SK-N-SH treated with all-trans-retinoic acid at 6 μM for 48 hours (cell line): ENCODE data around the gene TES.

ENCODE experiments used
- ATAC-seq: fragments of 200-7000 bp; cut with Tn5 transposase; 3 replicates; pipeline ENCODE4 v1.9.1; 2020; ENCODE audit warnings: mild to moderate bottlenecking, moderate library complexity
- ARNTL ChIP-seq: fragments of 450-650 bp; formaldehyde crosslinking; IDR thresholded peaks from 2 replicates; pipeline ENCODE4 v1.5.0; 2020; ENCODE audit warnings: low read depth, mild to moderate bottlenecking, moderate library complexity, borderline replicate concordance
- BACH2 ChIP-seq: fragments of 250-450 bp; sonication (Bioruptor Pico); IDR thresholded peaks from 2 replicates; pipeline ENCODE4 v1.9.0; 2021; ENCODE audit warnings: mild to moderate bottlenecking, borderline replicate concordance
- CREB5 ChIP-seq: fragments of 250-450 bp; sonication (Bioruptor Pico); IDR thresholded peaks from 2 replicates; pipeline ENCODE4 v1.5.1; 2020; ENCODE audit warnings: low read depth, mild to moderate bottlenecking, moderate library complexity
- CSDC2 ChIP-seq: fragments of 250-450 bp; sonication (Bioruptor Pico); IDR thresholded peaks from 2 replicates; pipeline ENCODE4 v1.5.0; 2020; ENCODE audit warnings: mild to moderate bottlenecking, moderate library complexity
- CSRNP3 ChIP-seq: fragments of 250-450 bp; sonication (Bioruptor Pico); IDR thresholded peaks from 2 replicates; pipeline ENCODE4 v1.5.1; 2021; ENCODE audit warnings: mild to moderate bottlenecking, moderate library complexity
- ESRRG ChIP-seq: fragments of 250-450 bp; sonication (Bioruptor Pico); IDR thresholded peaks from 2 replicates; pipeline ENCODE4 v1.6.1; 2021; ENCODE audit warnings: mild to moderate bottlenecking
- GLIS3 ChIP-seq: fragments of 250-450 bp; sonication (Bioruptor Pico); IDR thresholded peaks from 2 replicates; pipeline ENCODE4 v1.5.0; 2020; ENCODE audit warnings: mild to moderate bottlenecking, moderate library complexity
- ISL1 ChIP-seq: fragments of 250-450 bp; sonication (Bioruptor Pico); IDR thresholded peaks from 2 replicates; pipeline ENCODE4 v2.1.2; 2022; ENCODE audit warnings: mild to moderate bottlenecking, moderate library complexity
- OSR1 ChIP-seq: fragments of 250-450 bp; sonication (Bioruptor Pico); IDR thresholded peaks from 2 replicates; pipeline ENCODE4 v1.8.0; 2022; ENCODE audit warnings: moderate library complexity, mild to moderate bottlenecking, inconsistent platforms
- POU6F1 ChIP-seq: fragments of 250-450 bp; sonication (Bioruptor Pico); IDR thresholded peaks from 2 replicates; pipeline ENCODE4 v1.8.0; 2021; ENCODE audit warnings: low read depth, mild to moderate bottlenecking, moderate library complexity, borderline replicate concordance
- PPARA ChIP-seq: fragments of 250-450 bp; sonication (Bioruptor Pico); IDR thresholded peaks from 2 replicates; pipeline ENCODE4 v1.5.0; 2020; ENCODE audit warnings: mild to moderate bottlenecking, borderline replicate concordance
- RARB ChIP-seq: fragments of 250-450 bp; sonication (Bioruptor Pico); IDR thresholded peaks from 2 replicates; pipeline ENCODE4 v1.8.0; 2021; ENCODE audit warnings: mild to moderate bottlenecking, moderate library complexity
- SNAI2 ChIP-seq: fragments of 250-450 bp; sonication (Bioruptor Pico); IDR thresholded peaks from 2 replicates; pipeline ENCODE4 v1.5.0; 2020; ENCODE audit warnings: mild to moderate bottlenecking, moderate library complexity
- TOX ChIP-seq: fragments of 250-450 bp; sonication (Bioruptor Pico); IDR thresholded peaks from 2 replicates; pipeline ENCODE4 v1.8.0; 2021; ENCODE audit warnings: mild to moderate bottlenecking, moderate library complexity, borderline replicate concordance
- ZC3H10 ChIP-seq: fragments of 250-450 bp; sonication (Bioruptor Pico); IDR thresholded peaks from 2 replicates; pipeline ENCODE4 v1.5.1; 2021; ENCODE audit warnings: mild to moderate bottlenecking, moderate library complexity
- ZFP30 ChIP-seq: fragments of 450-650 bp; formaldehyde crosslinking; IDR thresholded peaks from 2 replicates; pipeline ENCODE4 v1.5.0; 2022; ENCODE audit warnings: mild to moderate bottlenecking, moderate library complexity
- ZNF565 ChIP-seq: fragments of 450-650 bp; formaldehyde crosslinking; conservative IDR thresholded peaks from 2 replicates; pipeline ENCODE4 v1.5.0; 2020; ENCODE audit warnings: low read depth, mild to moderate bottlenecking, moderate library complexity
- ZNF70 ChIP-seq: fragments of 450-650 bp; formaldehyde crosslinking; IDR thresholded peaks from 2 replicates; pipeline ENCODE4 v1.5.0; 2020; ENCODE audit warnings: mild to moderate bottlenecking, moderate library complexity
- ZNF8 ChIP-seq: fragments of 450-650 bp; formaldehyde crosslinking; IDR thresholded peaks from 2 replicates; pipeline ENCODE4 v1.5.0; 2020; ENCODE audit warnings: mild to moderate bottlenecking, moderate library complexity
- TF ChIP-seq, protein P1 (sequence below): fragments of 250-450 bp; sonication (Bioruptor Pico); IDR thresholded peaks from 2 replicates; pipeline ENCODE4 v1.5.0; 2020; ENCODE audit warnings: mild to moderate bottlenecking, moderate library complexity

TES gene

DNA sequence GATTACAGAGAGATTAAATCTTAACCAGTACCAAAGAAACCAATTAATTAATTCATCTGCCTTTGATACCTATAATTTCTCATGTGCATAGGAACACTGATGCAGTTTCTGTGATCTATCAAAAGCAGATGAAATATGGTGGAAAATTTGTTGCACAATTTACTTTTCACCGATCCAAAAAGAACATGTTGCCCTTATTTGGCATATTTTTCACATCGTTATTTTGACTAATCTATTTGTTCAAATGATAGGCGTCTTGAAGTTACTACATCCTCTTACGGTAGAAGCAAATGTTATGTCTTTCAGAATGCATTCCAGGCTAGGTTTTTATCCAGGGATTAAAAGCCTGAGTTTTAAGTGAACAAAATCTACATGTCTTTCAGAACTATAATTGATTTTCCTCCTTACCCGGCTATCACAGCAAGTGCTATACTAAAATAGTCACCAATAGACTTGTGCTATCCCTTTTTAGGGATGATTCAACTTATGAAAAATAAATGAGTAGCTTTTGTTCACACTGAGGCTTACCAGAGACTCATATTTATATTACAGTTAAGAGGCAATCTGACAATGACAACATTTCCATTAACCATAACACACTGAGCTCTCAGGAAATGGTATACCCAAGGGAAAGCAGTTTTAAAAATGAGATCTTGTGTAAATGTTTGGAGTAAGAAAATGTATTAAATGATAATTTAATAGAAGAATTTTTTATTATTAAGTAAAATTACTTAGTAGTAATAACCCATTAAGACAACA lies 16.8 kb upstream of the TES start:
- no peak for ATAC-seq
- no peak for TF ChIP-seq ZNF8

DNA sequence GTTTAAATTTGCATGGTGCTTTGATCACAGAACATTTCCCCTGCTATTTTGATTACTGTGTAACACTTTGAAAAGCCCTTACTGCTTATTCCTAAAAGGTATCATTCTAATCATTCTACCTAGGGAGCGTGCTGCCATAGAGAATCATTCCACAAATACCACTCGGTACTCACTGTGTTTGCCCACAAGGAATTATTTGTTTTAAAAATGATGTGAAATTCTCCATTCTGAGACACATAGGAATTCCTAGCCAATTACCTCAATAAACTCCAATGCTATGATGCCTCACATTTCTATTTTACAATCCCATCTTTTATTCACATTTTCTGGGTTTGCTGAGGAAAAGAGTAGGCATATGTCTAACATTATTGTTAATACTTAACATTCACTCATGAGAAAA lies 16.2 kb upstream of the TES start:
- no peak for TF ChIP-seq ZNF70 (CRISPR knock-in tag)
- no peak for TF ChIP-seq BACH2
- no peak for TF ChIP-seq CSDC2 (CRISPR knock-in tag)
- TF ChIP-seq, all 23 proteins: peak for 0

GRCh38 chr7:116195451-116195850 lies 14.9 kb upstream of the TES start:
- ATAC-seq = no peak

More for the DNA sequence above, 16.2 kb upstream of the TES start:
- no peak for ATAC-seq

GRCh38 chr7:116196947-116197346 lies 13.4 kb upstream of the TES start:
- ATAC-seq = no peak
- TF ChIP-seq ZNF565 (CRISPR knock-in tag) (no peak), CREB5 (CRISPR knock-in tag) (no peak)

More at GRCh38 chr7:116195451-116195850, 14.9 kb upstream of the TES start:
- TF ChIP-seq ESRRG (CRISPR knock-in tag) = no peak
- TF ChIP-seq ZC3H10 (CRISPR knock-in tag) = no peak
- TF ChIP-seq, protein P1, sequence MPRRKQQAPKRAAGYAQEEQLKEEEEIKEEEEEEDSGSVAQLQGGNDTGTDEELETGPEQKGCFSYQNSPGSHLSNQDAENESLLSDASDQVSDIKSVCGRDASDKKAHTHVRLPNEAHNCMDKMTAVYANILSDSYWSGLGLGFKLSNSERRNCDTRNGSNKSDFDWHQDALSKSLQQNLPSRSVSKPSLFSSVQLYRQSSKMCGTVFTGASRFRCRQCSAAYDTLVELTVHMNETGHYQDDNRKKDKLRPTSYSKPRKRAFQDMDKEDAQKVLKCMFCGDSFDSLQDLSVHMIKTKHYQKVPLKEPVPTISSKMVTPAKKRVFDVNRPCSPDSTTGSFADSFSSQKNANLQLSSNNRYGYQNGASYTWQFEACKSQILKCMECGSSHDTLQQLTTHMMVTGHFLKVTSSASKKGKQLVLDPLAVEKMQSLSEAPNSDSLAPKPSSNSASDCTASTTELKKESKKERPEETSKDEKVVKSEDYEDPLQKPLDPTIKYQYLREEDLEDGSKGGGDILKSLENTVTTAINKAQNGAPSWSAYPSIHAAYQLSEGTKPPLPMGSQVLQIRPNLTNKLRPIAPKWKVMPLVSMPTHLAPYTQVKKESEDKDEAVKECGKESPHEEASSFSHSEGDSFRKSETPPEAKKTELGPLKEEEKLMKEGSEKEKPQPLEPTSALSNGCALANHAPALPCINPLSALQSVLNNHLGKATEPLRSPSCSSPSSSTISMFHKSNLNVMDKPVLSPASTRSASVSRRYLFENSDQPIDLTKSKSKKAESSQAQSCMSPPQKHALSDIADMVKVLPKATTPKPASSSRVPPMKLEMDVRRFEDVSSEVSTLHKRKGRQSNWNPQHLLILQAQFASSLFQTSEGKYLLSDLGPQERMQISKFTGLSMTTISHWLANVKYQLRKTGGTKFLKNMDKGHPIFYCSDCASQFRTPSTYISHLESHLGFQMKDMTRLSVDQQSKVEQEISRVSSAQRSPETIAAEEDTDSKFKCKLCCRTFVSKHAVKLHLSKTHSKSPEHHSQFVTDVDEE (CRISPR knock-in tag) = no peak
- no peak for TF ChIP-seq POU6F1 (CRISPR knock-in tag)
- TF ChIP-seq ISL1 = no peak
- TF ChIP-seq SNAI2 = no peak
- no peak for TF ChIP-seq ZFP30
- no peak for TF ChIP-seq TOX
- no peak for TF ChIP-seq ZNF565 (CRISPR knock-in tag)
- no peak for TF ChIP-seq ZNF70 (CRISPR knock-in tag)
- no peak for TF ChIP-seq RARB (CRISPR knock-in tag)

DNA sequence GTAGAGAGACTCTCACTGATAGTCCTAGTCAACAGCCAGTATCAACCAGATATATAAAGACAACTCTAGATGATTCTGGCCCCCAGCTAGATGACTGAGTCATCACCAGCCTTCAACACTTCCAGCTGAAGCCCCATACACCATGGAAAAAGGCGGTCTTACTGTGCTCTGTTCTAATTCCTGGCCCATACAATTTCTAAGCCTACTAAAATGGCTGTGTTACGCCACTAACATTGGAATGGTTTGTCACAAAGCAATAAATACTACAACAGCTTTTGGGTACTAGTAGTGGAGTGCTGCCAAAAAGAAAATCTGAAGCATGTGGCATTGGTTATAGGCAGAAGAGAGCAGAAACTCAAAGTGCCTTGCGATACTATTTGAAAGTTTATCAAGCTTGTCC lies 13.0 kb upstream of the TES start:
- ATAC-seq = no peak
- TF ChIP-seq RARB (CRISPR knock-in tag) = no peak
- TF ChIP-seq GLIS3 (CRISPR knock-in tag) = no peak
- no peak for TF ChIP-seq ISL1
- TF ChIP-seq ZC3H10 (CRISPR knock-in tag) = no peak
- TF ChIP-seq CSRNP3 = no peak
- no peak for TF ChIP-seq OSR1
- TF ChIP-seq POU6F1 (CRISPR knock-in tag) = no peak
- no peak for TF ChIP-seq ARNTL (CRISPR knock-in tag)
- no peak for TF ChIP-seq PPARA (CRISPR knock-in tag)
- TF ChIP-seq, all 23 proteins: peak for 0
